Measurements from ENCODE around the gene TSN. TPM values are rescaled to one million over a fixed set of nuclear protein-coding genes. Genes with fewer than 3 reads are reported as not detected.

The TSN gene
- total RNA-seq (2013; cell fraction: nucleolus; rRNA removed) = 26.6 and 33.4 TPM in 2 replicates
- total RNA-seq (2014; rRNA removed) (45.6 and 56.0 TPM in 2 replicates), total RNA-seq (2014; rRNA removed; fragmentation: Illumina TruSeq; extraction: Trizol) (50.8 and 55.4 TPM in 2 replicates), total RNA-seq (2021) (58.3 and 61.4 TPM in 2 replicates), polyA plus RNA-seq (2011; rRNA removed) (56.9 and 76.0 TPM in 2 replicates), polyA plus RNA-seq (2014; fragmentation: Illumina TruSeq; extraction: Trizol) (50.5 and 56.7 TPM in 2 replicates), polyA plus RNA-seq (2014; fragmentation: Nextera tagmentation; extraction: Ambion mirVana) (100 to 1,000 TPM in 1 of 2 experiments, 10 to 100 TPM in 1; 67.5 to 102 TPM), polyA plus RNA-seq (2014; rRNA removed) (43.2 and 55.1 TPM in 2 replicates), polyA plus RNA-seq (2016; fragmentation: Nextera tagmentation; extraction: Ambion mirVana) (100 to 1,000 TPM in 1 of 2 experiments, 10 to 100 TPM in 1; 98.3 to 102 TPM), polyA minus RNA-seq (2011; rRNA and poly(A)+ RNA removed) (30.9 and 33.1 TPM in 2 replicates), Bru-seq, nascent RNA (percentile 94 among the genes with signal in this experiment), BruChase-seq, experiment 1, labeled RNA remaining after a 6-hour chase (percentile 96 among the genes with signal in this experiment), BruChase-seq, experiment 2, labeled RNA remaining after a 2-hour chase (percentile 97 among the genes with signal in this experiment)
- 23.5 TPM for polyA plus RNA-seq (2011; ENCODE audit: low read depth)
- polyA plus RNA-seq (2011; cell fraction: cytosol; rRNA removed) = 31.8 and 39.5 TPM in 2 replicates
- polyA plus RNA-seq (2011; cell fraction: nucleus; rRNA removed) = 11.6 and 16.5 TPM in 2 replicates
- polyA plus RNA-seq (2012) = 28.1 and 34.0 TPM in 2 replicates
- 16.4 and 28.1 TPM in 2 replicates for polyA minus RNA-seq (2011; cell fraction: cytosol; rRNA and poly(A)+ RNA removed)
- 21.3 and 40.7 TPM in 2 replicates for polyA minus RNA-seq (2011; cell fraction: nucleus; rRNA and poly(A)+ RNA removed)
- long read RNA-seq, experiment 1, transcript TSN-201 (6 exons, 3,420 nt) = major isoform, 111 of 120 reads
- long read RNA-seq, experiment 1, transcript TSN-210 (5 exons, 605 nt) = minor isoform, 5 of 120 reads
- long read RNA-seq, experiment 1, partial matches to known transcripts = 1 of 120 reads
- long read RNA-seq, experiment 1, other reads (novel, unspliced or antisense) = 3 of 120 reads
- long read RNA-seq, experiment 2, transcript TSN-201 (6 exons, 3,420 nt) = major isoform, 749 of 820 reads
- long read RNA-seq, experiment 2, transcript TSN-212 (5 exons, 3,328 nt) = minor isoform, 16 of 820 reads
- long read RNA-seq, experiment 2, transcript TSN-210 (5 exons, 605 nt) = minor isoform, 11 of 820 reads
- long read RNA-seq, experiment 2, partial matches to known transcripts = 23 of 820 reads
- long read RNA-seq, experiment 2, other reads (novel, unspliced or antisense) = 16 of 820 reads

- Histone ChIP-seq H3K4me1 (ENCODE audit: control insufficient read depth, insufficient read depth, low read length) (no peaks in the 10 kb centered on the region; the same call in 1 of the 2 replicates), H3K4me3 (peak within 1 kb of the TSS; percentile 96), H2AFZ (ENCODE audit: control insufficient read depth, low read depth, low read length) (peak within 1 kb of the TSS; percentile 86), H3K9ac (ENCODE audit: control insufficient read depth, insufficient read depth, low read length) (peak within 1 kb of the TSS; percentile 96), H3K79me2 (ENCODE audit: control insufficient read depth, insufficient read depth, low read length) (peaks cover 26% of the 10 kb centered on the region), H3K4me2 (ENCODE audit: control insufficient read depth, insufficient read depth) (peak within 1 kb of the TSS; percentile 77), H3K27ac (ENCODE audit: control insufficient read depth, insufficient read depth) (peak within 1 kb of the TSS; percentile 80), H3K36me3 (ENCODE audit: control insufficient read depth in 2 of 2, insufficient read depth in 2 of 2, low read length in 1 of 2) (peaks cover 0 to 4% of the 10 kb centered on the region in 2 experiments; a peak in 1 of 4 replicates), H3K9me3 (replicated peaks; ENCODE audit: control insufficient read depth, insufficient read depth, low read length) (no peaks in the 10 kb centered on the region), H4K20me1 (ENCODE audit: control insufficient read depth, insufficient read depth) (no peaks in the 10 kb centered on the region), H3K27me3 (replicated peaks in 1 of 2; ENCODE audit: control insufficient read depth in 2 of 2, insufficient read depth in 2 of 2, low read length in 1 of 2) (no peaks in the 10 kb centered on the region)
- FAIRE-seq = peak; percentile 85
- RAD21 ChIA-PET (ENCODE audit: unreplicated experiment) = interaction anchor here (1.0 kb wide), 1 partner anchor 224 kb away, joined by 3 read pairs; no protein-coding TSS in a partner anchor
- intact Hi-C loops (cut with micrococcal nuclease; ENCODE audit: unreplicated experiment) (no loop called here), in situ Hi-C loops (cut with MboI) (no loop called here)
- peak; percentile 84 for DNase-seq (ENCODE audit: low read depth, low spot score)
- POLR2A ChIA-PET = interaction anchor here (0.6 kb wide), 1 partner anchor 1296 kb away, joined by 3 read pairs; no protein-coding TSS in a partner anchor
- CTCF ChIA-PET = interaction anchor here (0.6 to 2.1 kb wide), 2 partner anchors 19 to 193 kb away, joined by 3 to 6 read pairs; no protein-coding TSS in a partner anchor
- BruUV-seq (replicated peaks) = no TSS peak
- WGBS (ENCODE audit: insufficient coverage, insufficient replicate concordance, low lambda C conversion rate, missing lambda C conversion rate) = under 1% methylated on average over 63 of the region's 67 CpGs
- SMC1A ChIA-PET (ENCODE audit: uncharacterized antibody, unreplicated experiment) = interaction anchor here (0.9 to 1.0 kb wide), 2 partner anchors 28 to 197 kb away, joined by 3 to 4 read pairs; no protein-coding TSS in a partner anchor
- peak; percentile 100 for ATAC-seq
- no peak for TF ChIP-seq MTA2 (IDR thresholded peaks at IDR 0.05; ENCODE audit: low read depth)
- TF ChIP-seq PKNOX1 (IDR thresholded peaks at IDR 0.05) = peak; percentile 41; the same call in 1 of the 2 replicates
- TF ChIP-seq NFIC (IDR thresholded peaks at IDR 0.05; ENCODE audit: low read depth, low read length) = no peak; the same call in 1 of the 2 replicates
- no peak for TF ChIP-seq IRF4 (IDR thresholded peaks at IDR 0.05; ENCODE audit: low read depth, low read length)
- 0 out of 2 replicates have a peak, but pooled peaks have one; percentile 30 for TF ChIP-seq CHD1 (IDR thresholded peaks at IDR 0.05; ENCODE audit: low read depth, low read length)
- TF ChIP-seq BRCA1 (IDR thresholded peaks at IDR 0.05; ENCODE audit: low read depth, low read length) = no peak
- no peak for TF ChIP-seq ZZZ3 (IDR thresholded peaks at IDR 0.05; ENCODE audit: control insufficient read depth, insufficient read length, low read depth)
- peak; percentile 46; the same call in 1 of the 2 replicates for TF ChIP-seq FOXK2 (IDR thresholded peaks at IDR 0.05)
- TF ChIP-seq ZBTB40 (IDR thresholded peaks at IDR 0.05; ENCODE audit: borderline replicate concordance) = no peak
- peak; percentile 43; the same call in 1 of the 3 replicates for TF ChIP-seq POU2F2 (IDR thresholded peaks at IDR 0.05; ENCODE audit: borderline replicate concordance, low read depth, low read length)
- no peak for TF ChIP-seq WRNIP1 (IDR thresholded peaks at IDR 0.05; ENCODE audit: borderline replicate concordance, low read depth, low read length)
- TF ChIP-seq GABPA (IDR thresholded peaks at IDR 0.05; ENCODE audit: low read depth) = no peak
Measured at GRCh38 chr2:121755237-121756111, at the start of gene TSN. TSN (plus strand) TSS chr2:121755651; CDS start chr2:121755780, 129 bp downstream.
